C1 segment of cervical spinal cord (tissue), 14 donors: Measurements from ENCODE around the gene ANKRD36C.
"Not testable (repeated sequence)": the region's sequence is repeated elsewhere in the genome, so short reads cannot be mapped to it uniquely, and the experiment has no call there.

ENCODE experiments used
- DNase-seq, 14 donors: peaks; one replicate each; lab custom pipeline; 2025; lab: John Stamatoyannopoulos, UW

The ANKRD36C gene

DNA sequence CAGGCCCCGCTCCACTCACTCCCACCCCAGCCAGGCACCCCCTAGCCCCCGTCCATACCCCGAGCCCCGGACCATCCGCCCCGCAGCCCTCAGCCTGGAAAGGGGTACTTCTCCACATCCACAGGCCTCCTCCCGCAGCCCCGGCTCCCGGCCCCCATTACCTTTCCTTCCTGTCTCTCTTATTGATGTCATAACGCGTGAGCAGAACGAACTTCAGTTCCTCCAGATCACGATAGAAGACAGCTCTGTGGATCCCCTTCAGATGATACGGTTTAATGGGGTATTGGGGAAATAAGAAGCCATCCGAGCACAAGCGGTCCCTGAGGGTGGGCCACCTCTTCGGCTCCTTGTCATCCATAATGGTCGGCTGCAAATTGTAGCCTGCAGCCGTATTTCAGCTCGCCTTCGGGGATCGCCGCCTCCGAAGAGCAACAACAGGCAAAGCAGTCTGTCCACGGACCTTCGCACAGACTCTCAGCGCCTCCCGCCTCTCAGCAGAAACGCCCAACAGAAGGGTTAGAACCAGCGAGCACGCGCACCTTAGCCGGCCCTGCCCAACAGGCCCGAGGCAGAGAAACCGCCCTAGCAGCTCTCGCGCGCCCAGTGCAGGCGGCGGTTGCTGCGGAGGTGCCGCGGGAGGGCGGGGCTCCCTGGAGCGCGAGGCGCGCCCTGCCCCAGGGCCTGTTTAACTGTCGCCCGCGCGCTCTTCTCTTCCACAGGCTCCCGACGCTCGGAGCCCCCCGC lies at the start of gene ANKRD36C:
ANKRD36C (minus strand) TSS at position 474 of the 744 bp plus-strand sequence; CDS start at position 358, 116 bp downstream.
- not testable (repeated sequence) for DNase-seq

DNA sequence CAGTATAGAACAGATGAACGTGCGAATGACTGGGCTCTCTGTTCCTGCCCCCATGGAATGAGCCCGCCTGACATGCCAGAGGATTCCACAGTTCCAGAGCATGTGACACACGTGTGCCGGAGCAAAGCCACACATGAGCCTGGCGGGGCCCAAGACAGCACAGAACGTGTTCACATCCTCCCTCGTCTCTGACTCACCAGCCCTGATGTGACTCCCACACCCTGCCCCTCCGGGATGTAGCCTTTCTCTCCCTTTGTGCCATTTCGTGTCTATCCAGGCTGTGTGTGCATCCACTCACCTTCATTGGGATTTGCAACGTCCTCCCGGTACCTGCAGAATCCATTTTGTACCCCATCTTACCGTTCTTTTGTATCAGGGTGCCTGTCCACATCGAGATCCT lies 43.9 kb upstream of the ANKRD36C start:
- DNase-seq, result not testable (repeated sequence)

DNA sequence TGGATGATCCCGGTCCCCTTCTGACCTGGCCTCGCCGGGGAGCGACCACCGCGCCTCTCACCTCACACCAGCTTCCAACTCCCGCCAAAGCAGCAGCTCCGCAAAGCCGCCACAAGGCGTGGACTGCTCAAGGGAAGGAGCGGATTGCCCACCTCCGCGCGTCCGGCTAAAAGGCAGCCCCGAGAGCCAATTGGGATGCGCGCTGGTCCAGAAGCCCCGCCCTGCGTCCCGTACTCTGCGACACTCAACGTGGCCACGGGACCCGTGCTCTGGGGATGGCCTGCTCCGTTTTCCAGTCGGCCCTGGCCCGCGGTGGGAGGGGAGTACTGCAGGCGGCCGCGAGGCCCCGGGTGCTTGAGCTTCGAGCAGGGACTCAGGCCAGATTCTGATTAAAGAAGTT lies 43.2 kb upstream of the ANKRD36C start, which contains the start of gene GPAT2:
GPAT2 (minus strand) TSS at position 125 of the 400 bp plus-strand sequence. CDS start 2,557 bp downstream, outside the sequence.
- not testable (repeated sequence) for DNase-seq

DNA sequence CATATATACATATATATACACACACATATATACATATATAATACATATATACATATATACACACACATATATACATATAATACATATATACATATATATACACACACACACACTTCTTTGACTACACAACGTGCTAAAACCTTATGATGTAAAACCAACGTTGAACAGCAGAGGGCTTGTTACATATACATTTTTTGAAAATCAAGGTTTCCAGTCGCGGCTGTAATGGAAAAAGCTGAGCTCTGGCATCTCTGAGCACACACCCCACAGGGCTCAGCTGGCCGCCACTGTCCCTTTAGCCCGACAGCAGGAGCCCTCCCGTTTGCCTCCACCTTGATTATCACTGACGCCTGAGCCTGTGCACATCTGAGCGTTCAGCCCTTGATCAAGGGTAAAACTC lies 42.4 kb upstream of the ANKRD36C start:
- DNase-seq, result not testable (repeated sequence)

DNA sequence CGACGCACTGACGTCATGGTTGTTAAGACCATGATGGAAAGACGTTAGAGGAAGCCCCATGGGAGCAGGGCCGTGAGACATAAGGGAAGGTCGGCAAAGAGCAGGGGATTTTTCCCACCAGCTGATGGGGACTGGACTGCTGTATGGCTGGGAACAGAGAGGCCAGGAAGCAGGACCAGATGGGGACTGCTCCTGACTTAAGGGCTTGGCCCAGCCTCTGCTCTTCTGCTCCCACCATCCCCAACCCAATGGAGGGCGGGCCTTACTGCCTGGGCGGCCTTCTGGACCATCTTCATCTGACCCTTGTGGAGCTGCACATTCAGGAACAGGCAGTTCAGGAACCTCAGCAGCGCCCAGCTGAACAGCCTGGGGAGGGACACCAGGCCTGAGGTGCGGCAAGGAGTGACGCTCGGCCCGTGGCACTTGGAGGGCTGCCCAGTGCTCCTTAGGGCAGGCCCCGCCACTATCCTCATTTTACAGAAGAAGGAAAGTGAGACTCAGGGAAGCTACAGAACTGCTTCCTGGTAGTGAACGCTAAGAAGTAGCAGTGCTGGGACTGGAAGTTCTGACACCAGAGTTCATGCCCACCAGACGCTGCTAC lies 36.2 kb upstream of the ANKRD36C start:
- not testable (repeated sequence) for DNase-seq

DNA sequence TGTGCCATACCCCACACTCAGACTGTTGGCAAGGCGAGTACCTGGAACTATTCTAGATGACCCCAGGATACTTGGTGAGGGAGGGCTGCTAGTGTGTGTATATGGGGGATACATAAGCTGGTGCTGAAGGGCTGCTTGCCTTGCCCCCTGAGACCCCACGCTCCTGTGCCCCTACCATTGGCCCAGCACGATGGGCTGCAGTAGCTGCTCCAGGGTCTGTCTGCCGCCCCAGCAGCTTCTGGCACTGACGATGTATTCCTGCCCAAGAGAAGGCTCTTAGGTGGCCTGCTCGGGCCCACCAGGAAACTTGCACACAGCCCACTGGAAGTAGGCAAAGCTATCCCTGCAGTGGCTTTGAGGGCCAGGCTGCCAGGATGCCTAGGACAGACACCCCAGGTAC lies 34.1 kb upstream of the ANKRD36C start:
- not testable (repeated sequence) for DNase-seq

- no peak for DNase-seq
Measured at GRCh38 chr2:96025194-96025492, 33.5 kb upstream of the ANKRD36C start.

DNA sequence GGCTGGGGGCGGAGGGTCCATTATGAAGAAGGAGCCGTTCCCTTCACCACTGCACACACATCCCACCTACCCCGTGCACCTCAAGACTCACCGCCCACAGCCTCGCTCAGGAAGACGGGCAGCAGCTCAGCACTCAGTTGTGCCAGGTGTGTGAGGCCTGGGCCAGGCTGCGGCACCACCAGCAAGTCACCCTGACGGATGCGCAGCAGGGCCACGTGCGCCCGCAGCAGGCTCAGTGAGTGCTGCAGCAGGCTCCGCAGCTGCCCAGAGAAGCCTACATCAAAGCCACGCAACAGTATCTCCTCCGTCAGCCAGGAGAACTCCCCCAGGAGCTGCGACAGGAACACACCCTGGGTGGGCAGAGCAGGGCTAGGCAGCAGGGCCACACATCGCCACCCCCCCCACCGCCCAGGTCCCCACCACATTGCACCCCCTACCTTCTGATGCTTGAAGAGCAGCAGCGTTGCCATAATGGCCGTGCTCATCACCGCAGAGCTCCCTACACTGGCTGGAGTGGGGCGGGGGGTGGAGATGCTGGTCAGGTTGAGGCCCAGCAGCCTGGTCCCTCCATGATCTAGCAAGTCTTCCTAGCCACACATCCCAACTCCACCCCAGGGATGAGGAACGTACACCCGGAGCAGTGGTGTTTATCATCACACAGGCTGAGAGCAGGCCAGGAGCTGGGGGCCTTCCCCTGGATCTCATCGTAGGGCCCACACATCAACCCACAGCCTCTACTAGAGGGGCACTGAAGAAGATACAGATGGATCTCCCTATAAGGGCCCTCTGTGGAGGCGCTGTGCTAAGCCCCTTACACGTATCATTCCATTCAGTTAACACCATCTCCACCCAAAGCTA lies 32.9 kb upstream of the ANKRD36C start:
- DNase-seq, result no peak

- not testable (repeated sequence) for DNase-seq
Measured at GRCh38 chr2:96023701-96024100, 32.1 kb upstream of the ANKRD36C start.

GRCh38 chr2:96022701-96023447 lies 31.2 kb upstream of the ANKRD36C start:
- DNase-seq, result not testable (repeated sequence)

DNA sequence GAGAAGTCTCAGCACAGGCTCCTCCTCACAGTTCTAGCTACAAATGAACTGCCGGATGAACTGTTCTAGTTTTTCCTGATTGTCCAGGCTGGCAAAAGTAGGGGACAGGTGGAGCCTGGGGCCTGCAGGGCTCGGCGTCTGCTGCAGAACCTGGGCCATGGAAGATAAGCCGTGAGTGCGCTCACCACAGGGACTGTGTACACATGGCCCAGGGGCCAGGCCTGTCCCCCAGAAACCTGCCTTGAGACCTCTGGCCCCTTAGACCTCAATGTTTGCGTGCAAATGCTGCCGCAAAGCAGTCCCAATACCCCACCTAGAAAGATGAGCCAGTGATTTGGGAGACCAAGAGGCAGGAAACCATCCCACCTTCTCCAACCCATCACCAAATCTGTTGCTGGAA lies 30.5 kb upstream of the ANKRD36C start:
- DNase-seq, result not testable (repeated sequence)

- not testable (repeated sequence) for DNase-seq
Measured at GRCh38 chr2:96021142-96021541, 29.5 kb upstream of the ANKRD36C start.

GRCh38 chr2:96019909-96020590 lies 28.4 kb upstream of the ANKRD36C start:
- not testable (repeated sequence) for DNase-seq

GRCh38 chr2:96016321-96016720 lies 24.7 kb upstream of the ANKRD36C start:
- DNase-seq, result not testable (repeated sequence)

GRCh38 chr2:96012792-96013264 lies 21.2 kb upstream of the ANKRD36C start:
- DNase-seq, result not testable (repeated sequence)

DNA sequence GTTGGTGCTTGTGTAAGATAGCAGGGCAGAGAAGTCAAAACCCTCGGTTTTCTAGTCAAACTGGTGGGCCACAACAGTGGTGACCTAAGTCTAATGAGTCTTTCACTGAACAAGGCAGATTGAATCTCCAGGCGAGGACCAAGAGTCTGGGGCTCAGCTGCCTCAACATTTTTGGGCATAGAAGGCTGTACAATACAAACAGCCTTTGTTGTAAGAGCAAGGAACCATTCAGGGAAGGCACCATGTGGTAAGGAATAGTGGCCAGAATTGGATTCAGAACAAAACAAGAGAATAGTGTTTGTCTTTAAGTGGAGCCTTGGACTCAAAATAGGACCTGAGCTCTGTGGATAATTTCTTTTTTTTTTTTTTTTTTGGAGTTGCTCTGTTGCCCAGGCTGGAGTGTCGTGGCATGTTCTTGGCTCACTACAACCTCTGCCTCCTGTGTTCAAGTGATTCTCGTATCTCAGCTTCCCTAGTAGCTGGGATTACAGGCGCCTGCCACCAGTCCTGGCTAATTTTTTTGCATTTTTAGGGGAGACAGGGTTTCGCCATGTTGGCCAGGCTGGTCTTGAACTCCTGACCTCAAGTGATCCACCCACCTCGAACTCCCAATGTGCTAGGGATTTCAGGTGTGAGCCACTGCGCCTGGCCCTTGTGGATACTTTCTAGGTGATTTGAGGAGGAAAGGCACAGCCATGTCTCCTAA lies 20.6 kb upstream of the ANKRD36C start:
- not testable (repeated sequence) for DNase-seq

DNA sequence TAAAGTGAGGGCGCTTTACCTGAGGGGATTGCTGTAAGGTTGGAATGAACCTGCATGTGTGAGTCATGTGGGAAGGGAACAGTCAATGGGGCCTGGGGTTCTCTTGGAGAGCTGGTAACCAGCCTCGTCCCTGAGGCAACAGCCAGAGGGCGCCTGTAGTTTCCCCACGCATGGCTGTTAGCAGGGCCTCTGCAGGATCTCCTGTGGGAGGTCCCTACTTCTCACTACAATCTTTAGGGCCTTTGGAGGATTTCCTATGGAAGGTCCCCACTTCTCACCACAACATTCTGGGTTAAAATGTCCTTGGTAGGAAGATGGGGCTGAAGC lies 19.5 kb upstream of the ANKRD36C start:
- DNase-seq, result not testable (repeated sequence)

GRCh38 chr2:96010320-96011128 lies 18.9 kb upstream of the ANKRD36C start:
- DNase-seq, result not testable (repeated sequence)

DNA sequence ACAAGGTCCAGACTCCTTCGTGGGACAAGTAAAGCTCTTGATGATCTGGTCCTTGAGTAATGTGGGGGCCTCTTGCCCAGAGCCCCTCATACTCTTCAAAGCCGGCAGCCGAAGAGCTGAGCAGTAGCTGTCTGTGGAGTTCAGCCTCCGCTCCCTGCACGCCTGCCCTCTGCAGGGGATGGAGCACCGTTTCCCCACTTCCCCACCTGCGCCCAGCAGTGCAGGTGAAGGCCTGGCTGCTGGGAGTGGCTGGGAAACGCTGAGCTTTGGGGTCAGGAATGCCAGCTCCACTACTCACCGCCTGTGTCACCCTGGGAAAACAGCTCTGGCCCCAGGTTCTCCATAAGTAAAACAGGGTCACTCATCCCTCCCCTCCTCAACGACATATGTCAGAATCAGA lies 18.2 kb upstream of the ANKRD36C start:
- not testable (repeated sequence) for DNase-seq
